PC-9 (cell line): ENCODE results near the gene OSGIN1.

Source experiments
- CTCF ChIP-seq: fragments of 200-600 bp; sonication (generic); conservative IDR thresholded peaks from 2 replicates; pipeline ENCODE4 v1.6.1; 2017; ENCODE audit warnings: mixed run types, antibody characterized with exemption, mild to moderate bottlenecking, moderate library complexity
- EZH2 ChIP-seq: fragments of 200-600 bp; sonication (generic); IDR thresholded peaks from 2 replicates; pipeline ENCODE4 v1.8.0; 2017; ENCODE audit warnings: antibody characterized with exemption, low read depth

GRCh38 chr16:83923581-83924365 lies 29.3 kb upstream of the OSGIN1 start:
- TF ChIP-seq CTCF (no peak), EZH2 (no peak)
